HEK293 (cell line): ENCODE results near the gene TBL1X.

ENCODE experiments used
- CTCF ChIA-PET: fragments of 350-600 bp; formaldehyde crosslinking; extraction: SDS; loops from one replicate; lab custom pipeline; 2021; ENCODE audit warnings: antibody characterized with exemption; lab: Yijun Ruan, JAX
- POLR2A ChIA-PET: fragments of 300-600 bp; formaldehyde crosslinking; extraction: SDS; loops from one replicate; lab custom pipeline; 2020; ENCODE audit warnings: antibody characterized with exemption, inconsistent platforms; lab: Yijun Ruan, JAX
- H3K27ac ChIP-seq: fragments of 200-500 bp; sonication (Bioruptor generic); 2 replicates; pipeline ENCODE4 v1.5.1; 2014; ENCODE audit warnings: low read depth, low read length, control low read depth, inconsistent platforms; ENCODE audit errors: extremely low read depth
- H3K36me3 ChIP-seq, 2 experiments: fragments of 200-500 bp in 1 of 2; sonication (Bioruptor generic) in 1 of 2; 1 replicate in 1 of 2; 2 replicates in 1 of 2; pipeline ENCODE4 v1.5.1; 2014 to 2017; ENCODE audit warnings: inconsistent platforms in 2 of 2, low read length in 2 of 2; ENCODE audit not compliant: control insufficient read depth in 2 of 2, insufficient read depth in 1 of 2
- H3K4me1 ChIP-seq: fragments of 200-500 bp; sonication (Bioruptor generic); 2 replicates; pipeline ENCODE4 v1.5.1; 2014; ENCODE audit warnings: mild to moderate bottlenecking, low read length, inconsistent platforms; ENCODE audit not compliant: control insufficient read depth, insufficient read depth
- H3K4me3 ChIP-seq: 2 replicates; pipeline ENCODE4 v1.5.1; 2011; ENCODE audit warnings: low read depth, mild to moderate bottlenecking, control low read depth, low read length, moderate library complexity
- H3K9me3 ChIP-seq: fragments of 200-500 bp; sonication (Bioruptor generic); 2 replicates; pipeline ENCODE4 v1.5.1; 2014; ENCODE audit warnings: low read depth, low read length, inconsistent platforms; ENCODE audit not compliant: control insufficient read depth, insufficient read depth
- BCL11A ChIP-seq: fragments of 450-650 bp; formaldehyde crosslinking; IDR thresholded peaks from 2 replicates; pipeline ENCODE4 v1.5.1; 2016; ENCODE audit warnings: low read depth, missing biosample characterization, missing genetic modification characterization
- KLF9 ChIP-seq: fragments of 450-650 bp; formaldehyde crosslinking; IDR thresholded peaks from 2 replicates; pipeline ENCODE4 v1.5.1; 2016; ENCODE audit warnings: missing biosample characterization, missing genetic modification characterization, low read depth
- PRDM1 ChIP-seq: fragments of 450-650 bp; formaldehyde crosslinking; IDR thresholded peaks from 2 replicates; pipeline ENCODE4; 2016; ENCODE audit warnings: missing biosample characterization, missing genetic modification characterization
- PRDM2 ChIP-seq: fragments of 450-650 bp; formaldehyde crosslinking; IDR thresholded peaks from 2 replicates; pipeline ENCODE4 v1.5.1; 2016; ENCODE audit warnings: missing biosample characterization, missing genetic modification characterization, borderline replicate concordance
- REPIN1 ChIP-seq: fragments of 450-650 bp; formaldehyde crosslinking; IDR thresholded peaks from 2 replicates; pipeline ENCODE4 v1.5.1; 2017; ENCODE audit warnings: missing biosample characterization, missing genetic modification characterization, low read depth
- ZFHX2 ChIP-seq: fragments of 450-650 bp; formaldehyde crosslinking; conservative IDR thresholded peaks from 2 replicates; pipeline ENCODE4 v1.5.1; 2016; ENCODE audit warnings: missing biosample characterization, missing genetic modification characterization
- ZFP41 ChIP-seq: fragments of 450-650 bp; formaldehyde crosslinking; IDR thresholded peaks from 2 replicates; pipeline ENCODE4 v1.5.1; 2016; ENCODE audit warnings: missing biosample characterization, missing genetic modification characterization, borderline replicate concordance
- ZNF10 ChIP-seq: fragments of 450-650 bp; formaldehyde crosslinking; IDR thresholded peaks from 2 replicates; pipeline ENCODE4 v1.5.1; 2017; ENCODE audit warnings: missing biosample characterization, missing genetic modification characterization
- ZNF148 ChIP-seq: fragments of 450-650 bp; formaldehyde crosslinking; IDR thresholded peaks from 2 replicates; pipeline ENCODE4 v1.5.0; 2017; ENCODE audit warnings: missing biosample characterization, missing genetic modification characterization, borderline replicate concordance
- ZNF157 ChIP-seq: fragments of 450-650 bp; formaldehyde crosslinking; IDR thresholded peaks from 2 replicates; pipeline ENCODE4 v1.5.1; 2016; ENCODE audit warnings: missing biosample characterization, missing genetic modification characterization
- ZNF366 ChIP-seq: fragments of 450-650 bp; formaldehyde crosslinking; conservative IDR thresholded peaks from 2 replicates; pipeline ENCODE4 v1.5.1; 2016; ENCODE audit warnings: missing biosample characterization, missing genetic modification characterization
- ZNF37A ChIP-seq: fragments of 450-650 bp; IDR thresholded peaks from 2 replicates; pipeline ENCODE4 v1.5.1; 2018; ENCODE audit warnings: missing biosample characterization, missing genetic modification characterization
- ZNF423 ChIP-seq: fragments of 450-650 bp; formaldehyde crosslinking; IDR thresholded peaks from 2 replicates; pipeline ENCODE4 v1.5.1; 2016; ENCODE audit warnings: missing biosample characterization, missing genetic modification characterization
- ZNF513 ChIP-seq: fragments of 450-650 bp; IDR thresholded peaks from 2 replicates; pipeline ENCODE4 v1.5.1; 2018; ENCODE audit warnings: missing biosample characterization, missing genetic modification characterization
- ZNF529 ChIP-seq: fragments of 450-650 bp; formaldehyde crosslinking; IDR thresholded peaks from 2 replicates; pipeline ENCODE4 v1.5.1; 2017; ENCODE audit warnings: missing genetic modification characterization, missing biosample characterization; ENCODE audit not compliant: insufficient replicate concordance
- ZNF544 ChIP-seq: fragments of 450-650 bp; formaldehyde crosslinking; IDR thresholded peaks from 2 replicates; pipeline ENCODE4 v1.5.0; 2017; ENCODE audit warnings: missing biosample characterization, missing genetic modification characterization
- ZNF610 ChIP-seq: fragments of 450-650 bp; formaldehyde crosslinking; IDR thresholded peaks from 2 replicates; pipeline ENCODE4 v1.5.1; 2016; ENCODE audit warnings: missing biosample characterization, missing genetic modification characterization, borderline replicate concordance
- ZNF654 ChIP-seq: fragments of 450-650 bp; formaldehyde crosslinking; IDR thresholded peaks from 2 replicates; pipeline ENCODE4 v1.5.1; 2016; ENCODE audit warnings: low read depth, missing biosample characterization, missing genetic modification characterization
- ZNF660 ChIP-seq: fragments of 450-650 bp; IDR thresholded peaks from 2 replicates; pipeline ENCODE4 v1.5.1; 2018; ENCODE audit warnings: missing biosample characterization, mild to moderate bottlenecking, missing genetic modification characterization
- ZNF701 ChIP-seq: fragments of 450-650 bp; formaldehyde crosslinking; IDR thresholded peaks from 2 replicates; pipeline ENCODE4 v1.5.1; 2016; ENCODE audit warnings: missing biosample characterization, missing genetic modification characterization
- ZNF768 ChIP-seq: fragments of 450-650 bp; formaldehyde crosslinking; IDR thresholded peaks from 2 replicates; pipeline ENCODE4 v1.5.1; 2018; ENCODE audit warnings: missing biosample characterization, mild to moderate bottlenecking, missing genetic modification characterization
- ZNF837 ChIP-seq: fragments of 450-650 bp; formaldehyde crosslinking; IDR thresholded peaks from 2 replicates; pipeline ENCODE4 v1.5.1; 2016; ENCODE audit warnings: missing biosample characterization, missing genetic modification characterization
- TF ChIP-seq, protein P1 (sequence below): fragments of 450-650 bp; formaldehyde crosslinking; IDR thresholded peaks from 2 replicates; pipeline ENCODE4 v1.5.1; 2016; ENCODE audit warnings: missing biosample characterization, missing genetic modification characterization, borderline replicate concordance

Gene TBL1X

GRCh38 chrX:9622128-9622527 is 157.3 kb downstream of the TBL1X start (continued):
- no peak for TF ChIP-seq PRDM2 (tag by site-specific recombination)
- no peak for TF ChIP-seq BCL11A (tag by site-specific recombination)
- no peak for TF ChIP-seq REPIN1 (tag by site-specific recombination)
- no peak for TF ChIP-seq ZNF37A (tag by site-specific recombination)
- no peak for TF ChIP-seq PRDM1 (tag by site-specific recombination)
- no peak for TF ChIP-seq ZNF423
- no peak for TF ChIP-seq ZNF610
- no peak for TF ChIP-seq ZNF660
- TF ChIP-seq ZNF529: no peak
- TF ChIP-seq ZNF654 (tag by site-specific recombination): no peak

DNA sequence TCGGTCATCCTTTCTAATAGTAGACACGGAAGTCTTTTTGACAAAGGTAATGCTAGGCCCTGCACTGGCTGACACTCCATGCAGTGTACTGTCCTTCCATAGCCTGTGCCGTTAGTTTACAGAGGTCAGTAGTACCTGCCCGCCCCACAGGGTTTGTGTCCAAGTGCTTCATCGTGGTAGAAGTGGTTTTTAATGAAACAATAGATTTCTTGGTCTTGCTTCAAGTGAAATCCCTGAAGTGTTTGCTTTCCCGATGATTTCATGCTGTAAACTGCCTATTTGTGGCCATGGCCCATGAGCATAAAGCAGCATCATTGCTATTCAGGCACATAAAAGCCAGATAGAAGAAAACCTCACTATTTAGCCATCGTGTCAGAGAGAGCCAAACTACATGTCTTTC is 161.5 kb downstream of the TBL1X start:
- Histone ChIP-seq H3K36me3 (no peaks in the 10 kb centered on the region), H3K4me3 (no peak overlapping the region), H3K9me3 (no peaks in the 10 kb centered on the region), H3K4me1 (no peaks in the 10 kb centered on the region), H3K27ac (no peak overlapping the region)
- CTCF ChIA-PET: interaction anchor here (0.6 kb wide), 1 partner anchor 1956 kb away, joined by 3 read pairs; no protein-coding TSS in a partner anchor
- TF ChIP-seq ZNF148: no peak
- TF ChIP-seq ZNF157: no peak
- no peak for TF ChIP-seq KLF9 (tag by site-specific recombination)
- TF ChIP-seq ZFP41 (tag by site-specific recombination): no peak
- no peak for TF ChIP-seq REPIN1 (tag by site-specific recombination)
- no peak for TF ChIP-seq ZNF701 (tag by site-specific recombination)
- no peak for TF ChIP-seq ZNF544 (tag by site-specific recombination)
- TF ChIP-seq ZNF366 (tag by site-specific recombination): no peak
- POLR2A ChIA-PET: no interaction called here

DNA sequence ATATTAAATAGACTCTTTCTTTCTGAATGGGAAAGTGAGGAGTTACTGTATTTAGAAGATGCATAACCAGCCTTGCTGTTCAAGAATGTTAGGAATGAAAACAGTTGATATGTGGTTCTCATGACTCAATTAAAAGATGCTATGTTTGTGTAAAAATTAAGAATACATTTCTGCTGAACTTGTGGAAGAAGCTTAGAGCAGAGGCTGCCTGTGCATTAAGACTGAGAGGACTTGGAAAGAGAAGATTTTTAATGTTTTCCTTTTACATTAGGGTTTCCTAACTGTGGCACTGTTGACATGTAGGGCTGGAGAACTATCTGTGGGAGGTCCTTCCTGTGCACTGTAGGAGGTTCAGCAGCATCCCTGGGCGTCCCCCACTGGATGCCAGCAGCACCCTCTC is 163.1 kb downstream of the TBL1X start:
- CTCF ChIA-PET: no interaction called here
- TF ChIP-seq ZNF837 (tag by site-specific recombination) (no peak), ZNF513 (tag by site-specific recombination) (no peak), ZNF768 (tag by site-specific recombination) (no peak), ZNF10 (tag by site-specific recombination) (no peak), ZFHX2 (no peak)
- TF ChIP-seq, protein P1, sequence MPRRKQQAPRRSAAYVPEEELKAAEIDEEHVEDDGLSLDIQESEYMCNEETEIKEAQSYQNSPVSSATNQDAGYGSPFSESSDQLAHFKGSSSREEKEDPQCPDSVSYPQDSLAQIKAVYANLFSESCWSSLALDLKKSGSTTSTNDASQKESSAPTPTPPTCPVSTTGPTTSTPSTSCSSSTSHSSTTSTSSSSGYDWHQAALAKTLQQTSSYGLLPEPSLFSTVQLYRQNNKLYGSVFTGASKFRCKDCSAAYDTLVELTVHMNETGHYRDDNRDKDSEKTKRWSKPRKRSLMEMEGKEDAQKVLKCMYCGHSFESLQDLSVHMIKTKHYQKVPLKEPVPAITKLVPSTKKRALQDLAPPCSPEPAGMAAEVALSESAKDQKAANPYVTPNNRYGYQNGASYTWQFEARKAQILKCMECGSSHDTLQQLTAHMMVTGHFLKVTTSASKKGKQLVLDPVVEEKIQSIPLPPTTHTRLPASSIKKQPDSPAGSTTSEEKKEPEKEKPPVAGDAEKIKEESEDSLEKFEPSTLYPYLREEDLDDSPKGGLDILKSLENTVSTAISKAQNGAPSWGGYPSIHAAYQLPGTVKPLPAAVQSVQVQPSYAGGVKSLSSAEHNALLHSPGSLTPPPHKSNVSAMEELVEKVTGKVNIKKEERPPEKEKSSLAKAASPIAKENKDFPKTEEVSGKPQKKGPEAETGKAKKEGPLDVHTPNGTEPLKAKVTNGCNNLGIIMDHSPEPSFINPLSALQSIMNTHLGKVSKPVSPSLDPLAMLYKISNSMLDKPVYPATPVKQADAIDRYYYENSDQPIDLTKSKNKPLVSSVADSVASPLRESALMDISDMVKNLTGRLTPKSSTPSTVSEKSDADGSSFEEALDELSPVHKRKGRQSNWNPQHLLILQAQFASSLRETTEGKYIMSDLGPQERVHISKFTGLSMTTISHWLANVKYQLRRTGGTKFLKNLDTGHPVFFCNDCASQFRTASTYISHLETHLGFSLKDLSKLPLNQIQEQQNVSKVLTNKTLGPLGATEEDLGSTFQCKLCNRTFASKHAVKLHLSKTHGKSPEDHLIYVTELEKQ: no peak

More for the DNA sequence above, 163.1 kb downstream of the TBL1X start:
- Histone ChIP-seq H3K4me3 (no peak overlapping the region), H3K4me1 (no peaks in the 10 kb centered on the region), H3K9me3 (no peaks in the 10 kb centered on the region), H3K27ac (no peak overlapping the region), H3K36me3 (no peaks in the 10 kb centered on the region)
- POLR2A ChIA-PET: no interaction called here
